Testis (tissue), 3 donors: ENCODE data around the gene CFAP61. TPM values are rescaled to one million over a fixed set of nuclear protein-coding genes. Genes with fewer than 3 reads are reported as not detected.

Source experiments
- DNase-seq: peaks from one replicate; pipeline ENCODE4 v3.0.0-alpha.2; 2019
- H3K27ac ChIP-seq, 2 donors: fragments of 200-600 bp; sonication (generic); one replicate each; pipeline ENCODE4 v1.5.1; 2019
- H3K27me3 ChIP-seq: fragments of 200-600 bp; sonication (generic); one replicate; pipeline ENCODE4 v1.5.1; 2019
- H3K36me3 ChIP-seq: fragments of 200-600 bp; sonication (generic); one replicate; pipeline ENCODE4 v1.5.1; 2017; ENCODE audit warnings: low read depth; ENCODE audit errors: missing control alignments
- H3K4me1 ChIP-seq: fragments of 200-600 bp; sonication (generic); one replicate; pipeline ENCODE4 v1.5.1; 2019
- H3K4me3 ChIP-seq, 2 donors: fragments of 200-600 bp; sonication (generic); one replicate each; pipeline ENCODE4 v1.5.1; 2017 to 2019
- H3K9me3 ChIP-seq: fragments of 200-600 bp; sonication (generic); one replicate; pipeline ENCODE4 v1.5.1; 2017
- POLR2A ChIP-seq: fragments of 450-650 bp; IDR thresholded peaks from one replicate; pipeline ENCODE4 v1.6.1; 2017; ENCODE audit warnings: antibody characterized with exemption, mild to moderate bottlenecking, moderate library complexity
- WGBS, 2 donors: methylation state at CpG; one replicate each; pipeline ENCODE4 v1.1.5; 2018; 5-methylcytosine and 5-hydroxymethylcytosine counted together
- intact Hi-C: fragments of 100-400 bp; cut with DNase I; formaldehyde crosslinking; loops from one replicate; pipeline ENCODE4 v1.15.1; 2023; ENCODE audit warnings: low total_unique reads
- polyA plus RNA-seq: library from polyadenylated mRNA; stranded (reverse); fragments of 350-450 nt; fragmentation: Illumina TruSeq; extraction: RNeasy Lipid Tissue Mini Kit (QIAGEN cat#74804); gene quantifications from one replicate; pipeline ENCODE4 v1.2.3, GENCODE V29; 2014; ENCODE audit warnings: low read depth, low replicate concordance; ENCODE audit not compliant: insufficient read depth
- total RNA-seq, 2 donors: library from RNA; depleted of rRNA; stranded (reverse); fragments of >200 nt; gene quantifications; one replicate each; pipeline ENCODE4 v1.2.3, GENCODE V29; 2016
- TF ChIP-seq, protein P1 (sequence below), 3 experiments: fragments of 450-650 bp in 2 of 3; fragments of 200-600 bp in 1 of 3; sonication (generic) in 1 of 3; IDR thresholded peaks; one replicate each; pipeline ENCODE4 v1.5.1; 2016 to 2019; ENCODE audit warnings: antibody characterized with exemption in 3 of 3, mild to moderate bottlenecking in 2 of 3, moderate library complexity in 1 of 3

Gene CFAP61
- total and polyA plus RNA-seq, 3 donors from 2014 or later: 21.4 to 76.0 (median 27.3) TPM

DNA sequence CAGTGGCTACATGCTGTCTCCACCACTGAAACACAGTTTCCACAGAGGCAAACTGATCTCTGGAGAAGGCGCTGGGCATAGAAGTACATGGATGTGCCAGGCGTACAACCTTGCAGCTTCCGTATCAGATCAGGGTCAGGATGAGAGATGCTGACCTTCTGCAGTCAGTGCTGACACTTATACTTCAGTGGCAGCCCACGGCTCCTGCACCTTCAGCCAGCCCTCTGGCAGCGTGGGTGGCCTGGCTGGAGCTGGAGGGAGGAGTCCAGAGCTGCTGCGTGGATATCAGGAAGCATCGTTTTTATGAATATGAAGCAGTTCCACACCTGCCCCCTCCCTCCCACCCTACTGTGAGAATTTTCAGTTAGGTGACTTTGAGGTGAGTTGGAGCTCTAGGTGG, 149.3 kb downstream of the CFAP61 start:
- no peak overlapping the region for H3K27ac ChIP-seq
- no peaks in the 10 kb centered on the region for H3K27me3 ChIP-seq
- intact Hi-C loops: no loop called here
- no peak overlapping the region for H3K4me3 ChIP-seq
- no peaks in the 10 kb centered on the region for H3K4me1 ChIP-seq
- no peak for DNase-seq
- no peaks in the 10 kb centered on the region for H3K36me3 ChIP-seq
- no peak for TF ChIP-seq POLR2A
- TF ChIP-seq, protein P1, sequence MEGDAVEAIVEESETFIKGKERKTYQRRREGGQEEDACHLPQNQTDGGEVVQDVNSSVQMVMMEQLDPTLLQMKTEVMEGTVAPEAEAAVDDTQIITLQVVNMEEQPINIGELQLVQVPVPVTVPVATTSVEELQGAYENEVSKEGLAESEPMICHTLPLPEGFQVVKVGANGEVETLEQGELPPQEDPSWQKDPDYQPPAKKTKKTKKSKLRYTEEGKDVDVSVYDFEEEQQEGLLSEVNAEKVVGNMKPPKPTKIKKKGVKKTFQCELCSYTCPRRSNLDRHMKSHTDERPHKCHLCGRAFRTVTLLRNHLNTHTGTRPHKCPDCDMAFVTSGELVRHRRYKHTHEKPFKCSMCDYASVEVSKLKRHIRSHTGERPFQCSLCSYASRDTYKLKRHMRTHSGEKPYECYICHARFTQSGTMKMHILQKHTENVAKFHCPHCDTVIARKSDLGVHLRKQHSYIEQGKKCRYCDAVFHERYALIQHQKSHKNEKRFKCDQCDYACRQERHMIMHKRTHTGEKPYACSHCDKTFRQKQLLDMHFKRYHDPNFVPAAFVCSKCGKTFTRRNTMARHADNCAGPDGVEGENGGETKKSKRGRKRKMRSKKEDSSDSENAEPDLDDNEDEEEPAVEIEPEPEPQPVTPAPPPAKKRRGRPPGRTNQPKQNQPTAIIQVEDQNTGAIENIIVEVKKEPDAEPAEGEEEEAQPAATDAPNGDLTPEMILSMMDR (IDR thresholded peaks at IDR 0.05): no peak
- WGBS, 2 donors: 55 to 56% methylated on average over 6 to 7 of the region's 7 CpGs
- H3K9me3 ChIP-seq: no peaks in the 10 kb centered on the region

DNA sequence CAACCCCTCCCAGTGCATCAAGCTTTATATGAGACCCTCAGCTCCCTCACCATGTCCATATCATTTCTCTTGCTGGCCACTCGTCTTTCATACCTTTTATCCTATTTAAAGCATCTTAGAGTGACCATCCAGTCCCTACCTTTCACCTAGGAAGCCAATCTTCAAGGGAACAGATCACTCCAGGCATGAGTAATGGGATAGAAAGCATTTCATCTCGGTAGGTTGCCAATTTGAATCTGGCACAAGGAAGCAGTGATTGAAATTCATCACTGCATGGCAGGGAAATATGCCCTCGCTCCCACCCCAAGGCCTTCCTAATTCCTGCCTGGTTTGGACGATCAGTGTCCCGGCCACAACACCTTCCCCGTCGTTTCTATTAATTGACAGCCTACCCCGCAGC, 150.4 kb downstream of the CFAP61 start:
- no peak for DNase-seq

DNA sequence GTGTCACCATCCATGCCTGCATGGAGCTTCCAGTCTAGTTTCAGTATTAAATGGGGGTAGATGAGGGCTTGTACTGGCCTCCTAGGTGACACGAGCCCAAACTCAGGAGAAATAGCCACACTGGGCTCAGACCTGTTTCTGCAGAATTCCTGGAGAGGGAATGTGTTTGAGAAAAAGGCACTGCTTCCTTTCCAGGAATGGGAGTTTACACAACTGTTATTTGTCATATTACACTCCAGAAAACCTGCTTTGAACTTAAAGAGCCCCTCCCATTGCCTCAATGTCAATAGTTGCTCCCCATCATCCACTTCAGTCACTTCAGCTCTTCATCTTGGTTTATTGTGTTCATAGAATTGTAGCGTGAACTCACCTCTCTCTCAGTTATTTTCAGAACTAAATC, 151.5 kb downstream of the CFAP61 start:
- Histone ChIP-seq H3K27me3 (no peaks in the 10 kb centered on the region), H3K27ac (no peak overlapping the region), H3K9me3 (no peaks in the 10 kb centered on the region), H3K4me3 (no peak overlapping the region), H3K4me1 (no peaks in the 10 kb centered on the region), H3K36me3 (no peaks in the 10 kb centered on the region)
- TF ChIP-seq, protein P1 (IDR thresholded peaks at IDR 0.05): no peak
- no peak for TF ChIP-seq POLR2A
- intact Hi-C loops: no loop called here
- DNase-seq: no peak
- WGBS, 2 donors: 88 to 98% methylated on average over 2 of the region's 2 CpGs

More for the DNA sequence above, 150.4 kb downstream of the CFAP61 start:
- H3K9me3 ChIP-seq: no peaks in the 10 kb centered on the region
- no peak for TF ChIP-seq POLR2A
- TF ChIP-seq, protein P1 (IDR thresholded peaks at IDR 0.05): no peak
- no peak overlapping the region for H3K27ac ChIP-seq
- 83 to 86% methylated on average over 8 of the region's 8 CpGs for WGBS, 2 donors
- intact Hi-C loops: no loop called here
- no peaks in the 10 kb centered on the region for H3K36me3 ChIP-seq
- no peaks in the 10 kb centered on the region for H3K27me3 ChIP-seq
- H3K4me1 ChIP-seq: no peaks in the 10 kb centered on the region
- H3K4me3 ChIP-seq: no peak overlapping the region

DNA sequence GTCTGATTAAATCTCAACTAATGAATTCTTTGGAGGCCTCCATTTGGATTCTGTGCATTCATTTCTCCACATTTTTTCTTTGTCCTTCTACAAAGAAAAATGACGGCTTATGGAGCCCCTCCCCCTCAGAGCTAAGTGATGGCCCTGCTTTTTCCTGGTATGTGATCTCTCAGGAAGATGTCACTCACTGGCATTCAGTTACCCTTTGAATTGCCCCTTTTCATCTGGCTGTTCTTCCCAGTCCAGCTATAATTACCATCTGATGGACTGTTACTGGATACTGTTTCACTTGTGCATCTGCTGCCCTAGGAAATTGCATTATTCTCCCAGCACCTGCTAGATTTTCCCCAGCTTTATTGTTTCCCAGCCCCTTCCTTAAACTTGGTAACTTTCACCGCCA, 151.9 kb downstream of the CFAP61 start:
- Histone ChIP-seq H3K27me3 (no peaks in the 10 kb centered on the region), H3K4me3 (no peak overlapping the region), H3K36me3 (no peaks in the 10 kb centered on the region), H3K9me3 (no peaks in the 10 kb centered on the region), H3K27ac (no peak overlapping the region), H3K4me1 (no peaks in the 10 kb centered on the region)
- DNase-seq: no peak
- WGBS, 2 donors: 75 to 83% methylated on average over 2 of the region's 2 CpGs
- TF ChIP-seq POLR2A: no peak
- TF ChIP-seq, protein P1 (IDR thresholded peaks at IDR 0.05): no peak
- intact Hi-C loops: no loop called here

DNA sequence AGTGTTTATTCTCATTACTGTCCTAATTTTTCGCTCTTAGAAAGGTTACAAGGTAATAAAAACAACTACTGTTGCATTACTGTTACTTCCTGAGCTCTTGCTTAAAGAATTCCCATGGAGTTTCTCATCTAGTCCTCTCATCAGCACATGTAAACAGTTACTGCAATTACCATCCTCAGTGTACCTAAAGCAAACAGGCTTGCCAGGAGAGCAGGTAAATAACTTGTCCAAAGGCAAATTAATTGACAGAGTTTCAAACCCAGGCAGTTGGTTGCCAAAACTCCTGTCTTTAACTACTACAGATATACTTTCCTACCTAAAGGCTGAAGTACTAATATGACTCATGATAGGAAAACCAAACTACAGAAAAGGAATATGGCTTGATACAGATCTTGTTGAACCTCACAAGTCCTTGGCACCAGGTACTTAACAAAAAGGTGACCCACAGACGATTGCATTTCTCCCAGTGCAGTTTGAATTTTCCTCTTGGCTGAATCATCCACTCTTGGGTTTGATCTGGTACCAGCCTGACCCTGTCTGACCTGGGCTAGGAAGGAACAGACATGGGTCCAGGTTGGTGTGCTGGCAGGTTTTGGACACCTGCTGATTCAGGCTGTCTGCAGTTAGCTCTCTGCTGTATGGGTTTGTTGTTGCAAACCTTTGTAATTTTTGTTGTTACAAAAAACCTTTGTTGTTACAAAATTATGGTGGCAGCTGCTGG, 153.0 kb downstream of the CFAP61 start:
- WGBS, 2 donors: 70 to 78% methylated on average over 2 of the region's 2 CpGs
- H3K27ac ChIP-seq: no peak overlapping the region
- TF ChIP-seq POLR2A: no peak
- TF ChIP-seq, protein P1 (IDR thresholded peaks at IDR 0.05): no peak

More for the DNA sequence above, 153.0 kb downstream of the CFAP61 start:
- DNase-seq: no peak
- Histone ChIP-seq H3K4me3 (no peak overlapping the region), H3K27me3 (no peaks in the 10 kb centered on the region), H3K36me3 (no peaks in the 10 kb centered on the region), H3K4me1 (no peaks in the 10 kb centered on the region), H3K9me3 (no peaks in the 10 kb centered on the region)
- intact Hi-C loops: no loop called here
